Astrocyte of the cerebellum (primary cell): ENCODE results near the gene B4GALT1.
A peak's percentile ranks its signal among the peaks of the same experiment; 100 is the strongest.

Source experiments
- DNase-seq: peaks from one replicate; pipeline ENCODE4 v3.0.0-alpha.2; 2011; ENCODE audit warnings: low read depth
- H3K4me3 ChIP-seq: 2 replicates; pipeline ENCODE4 v1.5.1; 2011; ENCODE audit warnings: mild to moderate bottlenecking, low read depth, low read length, moderate library complexity
- in situ Hi-C: cut with HindIII; loops from 2 replicates; pipeline ENCODE4 v1.10.0; 2017; ENCODE audit warnings: low sequenced_read_pairs
- TF ChIP-seq, protein P1 (sequence below): IDR thresholded peaks from 2 replicates; pipeline ENCODE4 v1.5.1; 2012; ENCODE audit warnings: low read length, low read depth, moderate library complexity, mild to moderate bottlenecking; ENCODE audit errors: missing control alignments

The B4GALT1 gene

DNA sequence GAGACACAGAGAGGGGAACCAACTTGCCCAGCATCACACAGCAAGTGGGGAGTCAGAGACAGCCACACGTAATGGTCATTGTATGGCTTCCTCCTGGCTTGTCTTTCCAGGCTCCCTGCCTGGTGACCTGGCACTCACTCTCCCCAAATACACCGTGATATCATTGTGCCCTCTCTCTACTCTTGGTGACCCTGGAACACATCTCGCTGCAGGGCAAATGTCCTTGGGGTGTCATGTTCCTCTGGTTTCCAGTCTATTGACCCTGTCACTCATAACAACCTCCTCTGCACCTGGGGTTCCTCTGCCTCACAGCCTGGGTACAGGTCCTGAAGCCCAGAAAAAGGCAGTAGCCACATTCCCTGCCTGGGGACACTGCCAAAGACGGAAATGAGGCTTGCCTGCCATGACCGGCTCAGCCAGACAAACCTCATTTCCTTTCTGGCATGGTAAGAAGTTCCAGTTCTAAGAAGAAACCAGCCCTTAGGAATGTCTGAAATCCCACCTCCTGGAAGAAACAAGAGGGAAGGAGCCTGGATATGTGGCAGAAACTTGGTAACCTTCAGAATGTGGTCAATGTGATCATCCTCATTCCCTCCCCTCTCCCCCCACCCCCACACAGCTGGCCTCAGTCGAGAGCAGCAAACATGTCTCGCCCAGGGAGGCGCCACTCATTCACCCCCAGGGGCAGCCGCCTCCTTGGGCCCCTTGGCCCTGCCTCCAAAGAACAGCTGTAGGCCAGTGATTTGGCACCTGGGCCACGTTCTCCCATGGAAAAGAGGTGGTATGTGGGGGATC, 60.1 kb downstream of the B4GALT1 start:
- TF ChIP-seq, protein P1, sequence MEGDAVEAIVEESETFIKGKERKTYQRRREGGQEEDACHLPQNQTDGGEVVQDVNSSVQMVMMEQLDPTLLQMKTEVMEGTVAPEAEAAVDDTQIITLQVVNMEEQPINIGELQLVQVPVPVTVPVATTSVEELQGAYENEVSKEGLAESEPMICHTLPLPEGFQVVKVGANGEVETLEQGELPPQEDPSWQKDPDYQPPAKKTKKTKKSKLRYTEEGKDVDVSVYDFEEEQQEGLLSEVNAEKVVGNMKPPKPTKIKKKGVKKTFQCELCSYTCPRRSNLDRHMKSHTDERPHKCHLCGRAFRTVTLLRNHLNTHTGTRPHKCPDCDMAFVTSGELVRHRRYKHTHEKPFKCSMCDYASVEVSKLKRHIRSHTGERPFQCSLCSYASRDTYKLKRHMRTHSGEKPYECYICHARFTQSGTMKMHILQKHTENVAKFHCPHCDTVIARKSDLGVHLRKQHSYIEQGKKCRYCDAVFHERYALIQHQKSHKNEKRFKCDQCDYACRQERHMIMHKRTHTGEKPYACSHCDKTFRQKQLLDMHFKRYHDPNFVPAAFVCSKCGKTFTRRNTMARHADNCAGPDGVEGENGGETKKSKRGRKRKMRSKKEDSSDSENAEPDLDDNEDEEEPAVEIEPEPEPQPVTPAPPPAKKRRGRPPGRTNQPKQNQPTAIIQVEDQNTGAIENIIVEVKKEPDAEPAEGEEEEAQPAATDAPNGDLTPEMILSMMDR, result peak; percentile 16
- peak; percentile 93 for DNase-seq
- H3K4me3 ChIP-seq, result no peak overlapping the region
- in situ Hi-C loops, result no loop called here

- no peak overlapping the region for H3K4me3 ChIP-seq
- in situ Hi-C loops, result no loop called here
- DNase-seq, result no peak
- TF ChIP-seq, protein P1, result no peak
These were observed 60.8 kb downstream of the B4GALT1 start for GRCh38 chr9:33106372-33106771.

- H3K4me3 ChIP-seq, result no peak overlapping the region
- DNase-seq, result no peak
- TF ChIP-seq, protein P1, result no peak
- in situ Hi-C loops, result no loop called here
These were observed 61.2 kb downstream of the B4GALT1 start for GRCh38 chr9:33105959-33106358.

DNA sequence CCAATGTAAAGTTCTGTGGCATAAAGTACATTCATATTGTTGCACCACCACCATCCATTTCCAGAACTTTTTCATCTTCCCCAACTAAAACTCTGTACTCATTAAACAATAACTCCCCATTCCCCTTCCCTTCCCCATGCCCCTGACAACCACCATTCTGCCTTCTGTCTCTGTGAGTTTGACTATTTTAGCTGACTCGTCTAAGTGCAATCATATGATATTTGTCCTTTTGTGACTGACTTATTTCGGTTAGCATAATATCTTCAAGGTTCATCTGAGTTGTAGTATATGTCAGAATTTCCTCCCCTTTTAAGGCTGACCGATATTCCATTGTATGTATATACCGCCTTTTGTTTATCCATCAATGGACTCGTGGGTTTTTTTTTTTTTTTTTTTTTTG, 61.6 kb downstream of the B4GALT1 start:
- H3K4me3 ChIP-seq, result no peak overlapping the region
- TF ChIP-seq, protein P1, result no peak
- DNase-seq, result no peak
- in situ Hi-C loops, result no loop called here

DNA sequence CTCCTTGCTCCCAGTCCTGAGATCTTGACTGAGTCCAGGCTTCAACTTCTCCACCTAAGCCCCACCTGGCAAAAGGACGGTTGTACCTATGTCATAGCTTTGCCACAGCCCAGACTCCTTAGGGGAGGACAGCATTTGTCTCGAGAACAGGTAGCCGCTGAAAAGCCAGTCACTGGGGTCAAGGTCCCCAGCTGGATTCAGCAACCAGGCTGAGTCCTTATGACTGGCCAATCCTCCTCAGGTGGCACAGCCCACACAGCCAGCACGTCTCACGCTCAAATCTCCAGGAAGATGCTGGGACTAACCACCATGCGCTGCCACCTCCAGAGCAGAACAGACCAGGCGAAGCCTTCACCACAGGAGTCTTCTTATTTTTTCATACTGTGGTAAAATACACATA, 62.7 kb downstream of the B4GALT1 start:
- in situ Hi-C loops, result no loop called here
- H3K4me3 ChIP-seq, result no peak overlapping the region
- TF ChIP-seq, protein P1, result no peak
- no peak for DNase-seq

DNA sequence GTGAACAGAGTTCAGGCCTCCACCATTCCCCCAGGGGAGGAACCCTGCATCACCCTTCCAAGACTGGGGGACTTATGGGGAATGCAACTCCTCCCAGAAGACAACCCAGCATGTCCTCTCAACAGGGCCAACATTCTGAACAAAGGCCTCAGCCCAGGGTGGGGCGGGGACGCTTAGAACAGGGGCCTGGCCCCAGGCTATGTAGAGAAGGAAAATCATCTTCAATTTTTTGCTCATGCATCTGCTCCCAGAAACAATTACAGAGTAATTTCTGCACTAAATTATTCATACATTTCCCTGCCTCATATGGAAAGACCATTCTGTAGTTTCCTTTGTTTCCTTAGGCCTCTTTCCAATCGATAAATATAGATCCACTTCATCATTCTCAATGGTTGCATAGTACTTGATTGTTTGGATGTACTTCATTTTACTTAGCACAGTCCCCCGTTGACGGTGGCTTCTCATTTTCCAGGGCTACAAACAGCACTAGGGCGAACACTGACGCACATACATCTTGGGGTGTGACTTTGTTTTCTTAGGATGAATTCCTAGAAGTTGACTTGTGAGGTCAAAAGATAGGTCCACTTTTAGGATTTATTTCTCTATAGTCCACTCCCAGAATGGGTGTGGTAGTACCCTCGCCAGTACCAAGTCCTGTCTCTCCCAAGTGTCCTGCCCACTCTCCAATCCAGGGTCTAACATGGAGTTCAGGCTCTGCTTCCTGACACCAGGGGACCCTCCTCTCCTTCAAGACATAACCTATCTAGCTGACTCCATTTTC, 63.4 kb downstream of the B4GALT1 start:
- H3K4me3 ChIP-seq, result no peak overlapping the region
- no peak for DNase-seq
- TF ChIP-seq, protein P1, result no peak
- in situ Hi-C loops, result no loop called here
